ENCODE results near the gene FOXRED1. TPM values are rescaled to one million over a fixed set of nuclear protein-coding genes. Genes with fewer than 3 reads are reported as not detected.

The FOXRED1 gene
- total and polyA plus RNA-seq, 2 of the 4 experiments (the other 2 are of a cell fraction), result 15.1 to 28.3 TPM

- Histone ChIP-seq H3K79me1 (ENCODE audit: low read depth in 1 of 2, low read length in 2 of 2) (peaks cover 21 to 51% of the 10 kb centered on the region in 2 experiments), H4K20me1 (ENCODE audit: insufficient read depth, low read length) (peaks cover 15% of the 10 kb centered on the region), H4K8ac (ENCODE audit: low read depth in 2 of 2, low read length in 2 of 2) (no peak overlapping the region), H3K4ac (ENCODE audit: low read depth, low read length) (no peak overlapping the region), H2BK120ac (ENCODE audit: low read depth, low read length) (no peak overlapping the region), H3K9me3 (ENCODE audit: control insufficient read depth, insufficient read depth, low read length) (no peaks in the 10 kb centered on the region), H3K4me1 (ENCODE audit: control insufficient read depth, insufficient read depth, low read length) (peaks cover 3% of the 10 kb centered on the region), H2AK9ac (replicated peaks; ENCODE audit: low read depth, low read length, poor library complexity) (no peak overlapping the region), H2BK15ac (ENCODE audit: low read depth, low read length) (no peak overlapping the region), H2AFZ (replicated peaks; ENCODE audit: low read length, poor library complexity) (no peak overlapping the region), H2BK5ac (ENCODE audit: low read depth, low read length, poor library complexity, severe bottlenecking) (no peak overlapping the region), H3K9ac (ENCODE audit: low read depth, low read length) (no peak overlapping the region), H3K14ac (replicated peaks; ENCODE audit: low read depth, low read length) (no peak overlapping the region), H3K4me3 (ENCODE audit: insufficient read depth, low read depth, low read length) (no peak overlapping the region), H3K56ac (ENCODE audit: extremely low read depth, insufficient read depth, low read length) (no peak overlapping the region), H3K4me2 (ENCODE audit: low read depth, low read length) (no peak overlapping the region), H3K36me3 (ENCODE audit: control insufficient read depth, insufficient read depth, low read length) (peaks cover 45% of the 10 kb centered on the region), H3K23ac (ENCODE audit: low read depth, low read length) (no peak overlapping the region), H3K18ac (ENCODE audit: low read depth, low read length) (no peak overlapping the region), H2AK5ac (ENCODE audit: low read depth, low read length) (no peak overlapping the region), H4K5ac (ENCODE audit: low read depth, low read length) (no peak overlapping the region), H4K91ac (ENCODE audit: insufficient read depth, low read depth, low read length) (no peak overlapping the region), H2BK20ac (ENCODE audit: low read depth, low read length) (no peak overlapping the region), H3K9me1 (ENCODE audit: insufficient read depth, low read length) (peaks cover 14% of the 10 kb centered on the region), H3K27ac (ENCODE audit: insufficient read depth, low read length) (no peak overlapping the region), H3K27me3 (ENCODE audit: control insufficient read depth, insufficient read depth, low read length) (no peaks in the 10 kb centered on the region)
- CTCF ChIA-PET, result no interaction called here
- in situ Hi-C loops (cut with MboI; ENCODE audit: low sequenced_read_pairs), result no loop called here
- POLR2A ChIA-PET (ENCODE audit: unreplicated experiment), result no interaction called here
- intact Hi-C loops (cut with micrococcal nuclease), result no loop called here
- no TSS peak for BruUV-seq (replicated peaks)
- no CpG with 5 or more reads among the region's 6 CpGs for WGBS, 2 experiments (ENCODE audit: extremely low coverage in 2 of 2, insufficient read length in 1 of 2)
- TF ChIP-seq RFX5 (IDR thresholded peaks at IDR 0.05; ENCODE audit: low read depth, low read length) (no peak), MAZ (IDR thresholded peaks at IDR 0.05; ENCODE audit: borderline replicate concordance, low read depth, low read length) (no peak), FOS (IDR thresholded peaks at IDR 0.05; ENCODE audit: low read depth, low read length) (no peak), CTCF (conservative IDR thresholded peaks at IDR 0.05; ENCODE audit: low read depth, low read length) (no peak), MAFK (IDR thresholded peaks at IDR 0.05; ENCODE audit: low read depth, low read length) (no peak), ELK1 (IDR thresholded peaks at IDR 0.05; ENCODE audit: borderline replicate concordance, low read depth, low read length) (no peak), USF2 (IDR thresholded peaks at IDR 0.05; ENCODE audit: low read depth, low read length) (no peak), POLR2A (IDR thresholded peaks at IDR 0.05; ENCODE audit: low read depth, low read length) (no peak), MXI1 (IDR thresholded peaks at IDR 0.05; ENCODE audit: borderline replicate concordance, low read depth, low read length) (no peak), RAD21 (IDR thresholded peaks at IDR 0.05; ENCODE audit: low read length) (no peak), CHD1 (IDR thresholded peaks at IDR 0.05; ENCODE audit: low read depth, low read length) (no peak), CEBPB (IDR thresholded peaks at IDR 0.05; ENCODE audit: low read depth, low read length) (no peak), RCOR1 (IDR thresholded peaks at IDR 0.05; ENCODE audit: insufficient replicate concordance, low read length) (no peak), NFE2L2 (IDR thresholded peaks at IDR 0.05; ENCODE audit: low read depth, low read length) (no peak), SMC3 (IDR thresholded peaks at IDR 0.05; ENCODE audit: low read depth, low read length) (no peak), BHLHE40 (IDR thresholded peaks at IDR 0.05; ENCODE audit: low read depth, low read length) (no peak)
- dilution Hi-C loops (cut with HindIII; ENCODE audit: low sequenced_read_pairs, unreplicated experiment), result no loop called here
- no peak for ATAC-seq (ENCODE audit: low read depth)
- DNase-seq, result no peak
Observed at GRCh38 chr11:126262216-126262615, 6.7 kb upstream of the FOXRED1 start.

Measured in IMR-90 (cell line).